ENCODE results near the gene COASY. TPM values are rescaled to one million over a fixed set of nuclear protein-coding genes. Genes with fewer than 3 reads are reported as not detected.
A peak's percentile ranks its signal among the peaks of the same experiment; 100 is the strongest.

Gene COASY
- total and polyA plus RNA-seq, 2 experiments from 2014 or later: 60.1 to 72.1 TPM

DNA sequence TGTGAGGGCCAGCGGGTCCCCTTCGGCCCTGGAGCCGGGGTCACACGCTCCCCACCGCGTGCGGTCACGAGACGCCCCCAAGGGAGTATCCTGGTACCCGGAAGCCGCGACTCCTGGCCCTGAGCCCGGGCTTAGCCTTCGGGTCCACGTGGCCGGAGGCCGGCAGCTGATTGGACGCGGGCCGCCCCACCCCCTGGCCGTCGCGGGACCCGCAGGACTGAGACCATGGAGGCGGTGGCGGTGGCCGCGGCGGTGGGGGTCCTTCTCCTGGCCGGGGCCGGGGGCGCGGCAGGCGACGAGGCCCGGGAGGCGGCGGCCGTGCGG lies 25.9 kb upstream of the COASY start, which contains the start of gene NAGLU:
Gene NAGLU (plus strand): TSS at position 194 of the 324 bp plus-strand sequence. CDS start 32 bp downstream, at position 226.
- Mint-ChIP-seq H3K27me3 (ENCODE audit: insufficient read depth, low read depth, poor library complexity) (peaks cover 16% of the 10 kb centered on the region), H3K36me3 (ENCODE audit: low read depth) (peaks cover 15% of the 10 kb centered on the region), H3K27ac (peak within 1 kb of the TSS; percentile 52), H3K4me3 (peak within 1 kb of the TSS; percentile 83), H3K9me3 (no peaks in the 10 kb centered on the region; the same call in 2 of the 3 replicates), H3K4me1 (peaks cover 18% of the 10 kb centered on the region)
- H2AFZ ChIP-seq: 0 out of 2 replicates have a peak within 1 kb of the TSS, but pooled peaks have one; percentile 28
- H3K27ac ChIP-seq (ENCODE audit: low read depth): peak within 1 kb of the TSS; percentile 66
- H3K27me3 ChIP-seq (ENCODE audit: insufficient read depth): peaks cover 29% of the 10 kb centered on the region
- no peaks in the 10 kb centered on the region for H4K20me1 ChIP-seq (replicated peaks; ENCODE audit: insufficient read depth)
- H3K36me3 ChIP-seq (ENCODE audit: insufficient read depth): no peaks in the 10 kb centered on the region
- H3F3A ChIP-seq (replicated peaks; ENCODE audit: low read depth): peaks cover 24% of the 10 kb centered on the region; the same call in 1 of the 2 replicates
- H3K4me1 ChIP-seq (ENCODE audit: insufficient read depth): peaks cover 18% of the 10 kb centered on the region
- no peaks in the 10 kb centered on the region for H3K79me2 ChIP-seq (replicated peaks; ENCODE audit: insufficient read depth)
- H3K4me2 ChIP-seq: peak within 1 kb of the TSS; percentile 95
- ATAC-seq (peak; percentile 81), DNase-seq (ENCODE audit: low spot score) (peak; percentile 94)
- no peaks in the 10 kb centered on the region for H3K9me2 ChIP-seq (ENCODE audit: insufficient read depth)
- TF ChIP-seq POLR2AphosphoS5 (IDR thresholded peaks at IDR 0.05; ENCODE audit: low read depth) (peak; percentile 66), ZNF114 (CRISPR knock-in tag; IDR thresholded peaks at IDR 0.05) (no peak)
- H3K4me3 ChIP-seq: peak within 1 kb of the TSS; percentile 68

GRCh38 chr17:42536372-42537155 lies 25.4 kb upstream of the COASY start:
- Histone ChIP-seq H3K27me3 (ENCODE audit: insufficient read depth) (peaks cover 24% of the 10 kb centered on the region), H3K9me2 (ENCODE audit: insufficient read depth) (no peaks in the 10 kb centered on the region), H3K79me2 (replicated peaks; ENCODE audit: insufficient read depth) (no peaks in the 10 kb centered on the region), H3K4me2 (peak overlapping the region; percentile 95), H3F3A (replicated peaks; ENCODE audit: low read depth) (peaks cover 22% of the 10 kb centered on the region; the same call in 1 of the 2 replicates), H3K27ac (ENCODE audit: low read depth) (peak overlapping the region; percentile 66), H3K4me1 (ENCODE audit: insufficient read depth) (peaks cover 18% of the 10 kb centered on the region), H3K36me3 (ENCODE audit: insufficient read depth) (no peaks in the 10 kb centered on the region), H4K20me1 (replicated peaks; ENCODE audit: insufficient read depth) (no peaks in the 10 kb centered on the region), H3K4me3 (peak overlapping the region; percentile 68), H2AFZ (0 out of 2 replicates have a peak overlapping the region, but pooled peaks have one; percentile 28)
- peak; percentile 40 for TF ChIP-seq POLR2AphosphoS5 (IDR thresholded peaks at IDR 0.05; ENCODE audit: low read depth)
- no peak for TF ChIP-seq REST (IDR thresholded peaks at IDR 0.05; ENCODE audit: unreplicated experiment)
- Mint-ChIP-seq H3K4me1 (peaks cover 18% of the 10 kb centered on the region), H3K36me3 (ENCODE audit: low read depth) (peaks cover 21% of the 10 kb centered on the region), H3K4me3 (peak overlapping the region; percentile 83), H3K9me3 (no peaks in the 10 kb centered on the region; the same call in 2 of the 3 replicates), H3K27me3 (ENCODE audit: insufficient read depth, low read depth, poor library complexity) (peaks cover 15% of the 10 kb centered on the region), H3K27ac (peak overlapping the region; percentile 52)
- peak; percentile 90 for DNase-seq (ENCODE audit: low spot score)
- peak; percentile 66 for ATAC-seq

Data from GM23338 (cell line).